ENCODE data around the gene AATK. TPM values are rescaled to one million over a fixed set of nuclear protein-coding genes. Genes with fewer than 3 reads are reported as not detected.

The AATK gene
- total RNA-seq, 1 experiment from 2014 or later: 4.4 TPM

- intact Hi-C loops (cut with micrococcal nuclease): no loop called here
- H3K79me2 ChIP-seq (ENCODE audit: insufficient read depth, low read length): no peaks in the 10 kb centered on the region
- H2AFZ ChIP-seq (ENCODE audit: low read depth, low read length, poor library complexity, severe bottlenecking): no peak overlapping the region
- no peak overlapping the region for H3K4me3 ChIP-seq (replicated peaks in 1 of 2; ENCODE audit: low read depth in 1 of 2, low read length in 2 of 2)
- ChIA-PET POLR2A (interaction anchor here (0.6 kb wide), 1 partner anchor 12 kb away, joined by 3 read pairs; no protein-coding TSS in a partner anchor), RAD21 (ENCODE audit: low non-redundant PET in 1 of 2, low total read pairs in 2 of 2, uncharacterized antibody in 2 of 2, unreplicated experiment in 2 of 2) (no interaction called here), CTCF (no interaction called here)
- TF ChIP-seq FOSL1 (IDR thresholded peaks at IDR 0.05; ENCODE audit: low read depth) (no peak), ZNF274 (IDR thresholded peaks at IDR 0.05; ENCODE audit: low read depth, low read length) (no peak), CBX3 (IDR thresholded peaks at IDR 0.05; ENCODE audit: low read depth) (no peak), TCF7L2 (IDR thresholded peaks at IDR 0.05; ENCODE audit: borderline replicate concordance, extremely low read depth, insufficient read depth, insufficient read length) (no peak), SIN3A (IDR thresholded peaks at IDR 0.05; ENCODE audit: low read depth) (no peak), ZBTB33 (IDR thresholded peaks at IDR 0.05; ENCODE audit: extremely low read depth, insufficient replicate concordance, low read length) (no peak), REST (IDR thresholded peaks at IDR 0.05; ENCODE audit: low read depth) (no peak)
- no peaks in the 10 kb centered on the region for H3K27me3 ChIP-seq (ENCODE audit: insufficient read depth, low read length)
- H4K20me1 ChIP-seq (ENCODE audit: insufficient read depth): no peaks in the 10 kb centered on the region
- H3K9me2 ChIP-seq (ENCODE audit: insufficient read depth): no peaks in the 10 kb centered on the region
- ATAC-seq (no peak), DNase-seq (ENCODE audit: low read depth, low spot score) (no peak)
- H3K27ac ChIP-seq (ENCODE audit: low read depth, low read length): no peak overlapping the region
- no peak overlapping the region for H3K9ac ChIP-seq (ENCODE audit: low read length)
- peaks cover 0 to 11% of the 10 kb centered on the region in 2 experiments; a peak in 2 of 4 replicates for H3K4me1 ChIP-seq (ENCODE audit: control insufficient read depth in 1 of 2, insufficient read depth in 2 of 2, low read length in 2 of 2)
- H3K9me3 ChIP-seq (ENCODE audit: control insufficient read depth in 1 of 2, insufficient read depth in 1 of 2, low read depth in 1 of 2, low read length in 2 of 2): no peaks in the 10 kb centered on the region; a peak in 1 of 4 replicates
- H3K36me3 ChIP-seq (ENCODE audit: control insufficient read depth in 1 of 2, insufficient read depth in 2 of 2, low read length in 2 of 2): no peaks in the 10 kb centered on the region
- H3K4me2 ChIP-seq (ENCODE audit: low read length): 0 out of 2 replicates have a peak overlapping the region, but pooled peaks have one; percentile 9
- no TSS peak for BruUV-seq (replicated peaks)
These were observed 33.0 kb downstream of the AATK start for GRCh38 chr17:81132770-81133723.

Measured in HCT116 (cell line).